ENCODE results near the gene NFKBIL1. TPM values are rescaled to one million over a fixed set of nuclear protein-coding genes. Genes with fewer than 3 reads are reported as not detected.

Gene NFKBIL1
- total and polyA plus RNA-seq, 4 experiments from 2014 or later: 5.7 to 13.3 (median 8.6) TPM

GRCh38 chr6:31579119-31579505 lies 31.7 kb downstream of the NFKBIL1 start:
- Mint-ChIP-seq H3K4me3 (peak overlapping the region; percentile 95 to 100 (median 99)), H3K27me3 (no peaks in the 10 kb centered on the region), H3K36me3 (peaks cover 56 to 66% of the 10 kb centered on the region in 2 donors), H3K4me1 (peaks cover 37 to 95% (median 55%) of the 10 kb centered on the region in 4 donors), H3K27ac (peak overlapping the region; percentile 88 to 100 (median 99)), H3K9me3 (no peaks in the 10 kb centered on the region)
- intact Hi-C loops (cut with micrococcal nuclease): no loop called here
- Histone ChIP-seq H3K36me3 (ENCODE audit: insufficient read depth, low read length) (peaks cover 12% of the 10 kb centered on the region), H3K4me1 (ENCODE audit: insufficient read depth, low read length) (peaks cover 67% of the 10 kb centered on the region), H3K27ac (ENCODE audit: low read depth, low read length) (peak overlapping the region; percentile 92), H3K9me3 (ENCODE audit: control insufficient read depth in 1 of 2, low read length in 2 of 2) (no peaks in the 10 kb centered on the region), H3K4me3 (ENCODE audit: low read length in 2 of 2) (peak overlapping the region in 1 of 2 donors; percentile 95), H3K27me3 (ENCODE audit: insufficient read depth, low read length) (no peaks in the 10 kb centered on the region)
- ChIA-PET POLR2A (ENCODE audit: partially characterized antibody) (interaction anchor here (1.0 to 52.5 kb wide), 6 partner anchors 3 to 393 kb away, joined by 3 to 3597 read pairs (median 24); partner anchors contain the start of genes ATP6V1G2, DDX39B, DXO and LST1), CTCF (ENCODE audit: partially characterized antibody) (interaction anchor here (7.6 to 19.7 kb wide), 3 partner anchors 10 to 24 kb away, joined by 53 to 962 read pairs (median 595); partner anchors contain the start of genes ATP6V1G2, LST1, NCR3 and NFKBIL1)
- DNase-seq: no peak

- H3K9me3 Mint-ChIP-seq: no peaks in the 10 kb centered on the region
Measured at GRCh38 chr6:31579546-31580437, 32.4 kb downstream of the NFKBIL1 start.

GRCh38 chr6:31580438-31580740 lies 33.0 kb downstream of the NFKBIL1 start:
- H3K36me3 ChIP-seq (ENCODE audit: insufficient read depth, low read length): peaks cover 12% of the 10 kb centered on the region
- Mint-ChIP-seq H3K27ac (peak overlapping the region; percentile 96 to 100 (median 99)), H3K4me1 (peaks cover 29 to 95% (median 50%) of the 10 kb centered on the region in 4 donors), H3K36me3 (peaks cover 56 to 61% of the 10 kb centered on the region in 2 donors), H3K4me3 (peak overlapping the region; percentile 95 to 100 (median 99)), H3K27me3 (no peaks in the 10 kb centered on the region), H3K9me3 (no peaks in the 10 kb centered on the region)
- peak overlapping the region; percentile 92 for H3K27ac ChIP-seq (ENCODE audit: low read depth, low read length)
- intact Hi-C loops (cut with micrococcal nuclease): loop anchor here (1.0 to 5.0 kb wide), 4 partner anchors 8 to 88 kb away; partner anchors contain the start of genes BAG6, LTA and NFKBIL1
- H3K9me3 ChIP-seq (ENCODE audit: control insufficient read depth in 1 of 2, low read length in 2 of 2): no peaks in the 10 kb centered on the region
- H3K4me1 ChIP-seq (ENCODE audit: insufficient read depth, low read length): peaks cover 67% of the 10 kb centered on the region
- peak overlapping the region; percentile 89 to 95 for H3K4me3 ChIP-seq (ENCODE audit: low read length in 2 of 2)
- no peak for DNase-seq
- CTCF ChIA-PET (ENCODE audit: partially characterized antibody): interaction anchor here (1.5 to 19.7 kb wide), 6 partner anchors 11 to 86 kb away, joined by 3 to 962 read pairs (median 35); partner anchors contain the start of genes ATP6V1G2, DDX39B, LST1 and NCR3
- POLR2A ChIA-PET (ENCODE audit: partially characterized antibody): interaction anchor here (0.8 to 52.5 kb wide), 15 partner anchors 2 to 252 kb away, joined by 3 to 3597 read pairs (median 5); partner anchors contain the start of genes ABHD16A, ATP6V1G2, BAG6 and C6orf47
- H3K27me3 ChIP-seq (ENCODE audit: insufficient read depth, low read length): no peaks in the 10 kb centered on the region

More at GRCh38 chr6:31579546-31580437, 32.4 kb downstream of the NFKBIL1 start:
- Histone ChIP-seq H3K4me3 (ENCODE audit: low read length in 2 of 2) (peak overlapping the region; percentile 89 to 95), H3K27ac (ENCODE audit: low read depth, low read length) (peak overlapping the region; percentile 92), H3K4me1 (ENCODE audit: insufficient read depth, low read length) (peaks cover 67% of the 10 kb centered on the region), H3K27me3 (ENCODE audit: insufficient read depth, low read length) (no peaks in the 10 kb centered on the region), H3K9me3 (ENCODE audit: control insufficient read depth in 1 of 2, low read length in 2 of 2) (no peaks in the 10 kb centered on the region), H3K36me3 (ENCODE audit: insufficient read depth, low read length) (peaks cover 12% of the 10 kb centered on the region)
- Mint-ChIP-seq H3K4me1 (peaks cover 33 to 95% (median 52%) of the 10 kb centered on the region in 4 donors), H3K36me3 (peaks cover 56 to 63% of the 10 kb centered on the region in 2 donors), H3K4me3 (peak overlapping the region; percentile 95 to 100 (median 99)), H3K27me3 (no peaks in the 10 kb centered on the region), H3K27ac (peak overlapping the region; percentile 96 to 100 (median 99))
- ChIA-PET CTCF (ENCODE audit: partially characterized antibody) (interaction anchor here (1.5 to 19.7 kb wide), 6 partner anchors 11 to 86 kb away, joined by 3 to 962 read pairs (median 35); partner anchors contain the start of genes ATP6V1G2, DDX39B, LST1 and NCR3), POLR2A (ENCODE audit: partially characterized antibody) (interaction anchor here (0.8 to 52.5 kb wide), 14 partner anchors 3 to 392 kb away, joined by 3 to 3597 read pairs (median 4); partner anchors contain the start of genes ABHD16A, ATP6V1G2, BAG6 and C6orf47)
- intact Hi-C loops (cut with micrococcal nuclease): loop anchor here (1.0 to 5.0 kb wide), 4 partner anchors 7 to 87 kb away; partner anchors contain the start of genes BAG6, LTA and NFKBIL1
- DNase-seq: peak in 1 of 5 donors; percentile 53

GRCh38 chr6:31580807-31581433 lies 33.5 kb downstream of the NFKBIL1 start:
- peak overlapping the region; percentile 96 to 100 (median 99) for H3K27ac Mint-ChIP-seq
- peaks cover 12% of the 10 kb centered on the region for H3K36me3 ChIP-seq (ENCODE audit: insufficient read depth, low read length)
- DNase-seq: peak; percentile 83 to 89 (median 85)
- H3K27me3 ChIP-seq (ENCODE audit: insufficient read depth, low read length): no peaks in the 10 kb centered on the region
- peak overlapping the region; percentile 89 to 95 for H3K4me3 ChIP-seq (ENCODE audit: low read length in 2 of 2)
- peaks cover 71% of the 10 kb centered on the region for H3K4me1 ChIP-seq (ENCODE audit: insufficient read depth, low read length)
- H3K36me3 Mint-ChIP-seq: peaks cover 55 to 56% of the 10 kb centered on the region in 2 donors
- intact Hi-C loops (cut with micrococcal nuclease): loop anchor here (1.0 to 5.0 kb wide), 6 partner anchors 9 to 89 kb away; partner anchors contain the start of genes BAG6, LTA and NFKBIL1
- no peaks in the 10 kb centered on the region for H3K27me3 Mint-ChIP-seq
- peaks cover 32 to 95% (median 53%) of the 10 kb centered on the region in 4 donors for H3K4me1 Mint-ChIP-seq
- H3K9me3 Mint-ChIP-seq: no peaks in the 10 kb centered on the region
- CTCF ChIA-PET (ENCODE audit: partially characterized antibody): interaction anchor here (1.5 to 19.7 kb wide), 6 partner anchors 12 to 87 kb away, joined by 3 to 962 read pairs (median 35); partner anchors contain the start of genes ATP6V1G2, DDX39B, LST1 and NCR3
- POLR2A ChIA-PET (ENCODE audit: partially characterized antibody): interaction anchor here (0.7 to 52.5 kb wide), 21 partner anchors 2 to 1636 kb away, joined by 3 to 3597 read pairs (median 5); partner anchors contain the start of genes ABHD16A, ATP6V1G2, BAG6 and C6orf47
- peak overlapping the region; percentile 95 to 100 (median 99) for H3K4me3 Mint-ChIP-seq
- peak overlapping the region; percentile 92 for H3K27ac ChIP-seq (ENCODE audit: low read depth, low read length)
- no peaks in the 10 kb centered on the region for H3K9me3 ChIP-seq (ENCODE audit: control insufficient read depth in 1 of 2, low read length in 2 of 2)

GRCh38 chr6:31581434-31582229 lies 34.2 kb downstream of the NFKBIL1 start:
- CTCF ChIA-PET (ENCODE audit: partially characterized antibody): interaction anchor here (1.1 to 19.7 kb wide), 9 partner anchors 8 to 246 kb away, joined by 3 to 962 read pairs (median 16); partner anchors contain the start of genes ATP6V1G2, DDX39B, HSPA1B and LST1

More at GRCh38 chr6:31581434-31582229, 34.2 kb downstream of the NFKBIL1 start:
- H3K4me1 Mint-ChIP-seq: peaks cover 35 to 95% (median 58%) of the 10 kb centered on the region in 4 donors
- POLR2A ChIA-PET (ENCODE audit: partially characterized antibody): interaction anchor here (0.7 to 52.5 kb wide), 29 partner anchors 1 to 1637 kb away, joined by 3 to 3597 read pairs (median 5); partner anchors contain the start of genes ATP6V1G2, BAG6, C6orf47 and DDX39B
- H3K27me3 ChIP-seq (ENCODE audit: insufficient read depth, low read length): no peaks in the 10 kb centered on the region
- DNase-seq: no peak
- no peaks in the 10 kb centered on the region for H3K9me3 ChIP-seq (ENCODE audit: control insufficient read depth in 1 of 2, low read length in 2 of 2)
- H3K4me3 Mint-ChIP-seq: peak overlapping the region; percentile 95 to 100 (median 99)
- peaks cover 48 to 49% of the 10 kb centered on the region in 2 donors for H3K36me3 Mint-ChIP-seq
- peaks cover 12% of the 10 kb centered on the region for H3K36me3 ChIP-seq (ENCODE audit: insufficient read depth, low read length)
- intact Hi-C loops (cut with micrococcal nuclease): loop anchor here (1.0 to 5.0 kb wide), 5 partner anchors 16 to 89 kb away; partner anchors contain the start of gene BAG6
- no peaks in the 10 kb centered on the region for H3K27me3 Mint-ChIP-seq
- H3K4me1 ChIP-seq (ENCODE audit: insufficient read depth, low read length): peaks cover 78% of the 10 kb centered on the region
- H3K4me3 ChIP-seq (ENCODE audit: low read length in 2 of 2): peak overlapping the region; percentile 89 to 95
- peak overlapping the region; percentile 92 for H3K27ac ChIP-seq (ENCODE audit: low read depth, low read length)
- H3K9me3 Mint-ChIP-seq: no peaks in the 10 kb centered on the region
- peak overlapping the region; percentile 96 to 100 (median 99) for H3K27ac Mint-ChIP-seq

Measured in CD4-positive, alpha-beta memory T cell (primary cell).